Measurements from ENCODE around the gene PTPN6. TPM values are rescaled to one million over a fixed set of nuclear protein-coding genes. Genes with fewer than 3 reads are reported as not detected.

PTPN6 gene
- total RNA-seq, 1 experiment from 2014 or later: 0.24 TPM

DNA sequence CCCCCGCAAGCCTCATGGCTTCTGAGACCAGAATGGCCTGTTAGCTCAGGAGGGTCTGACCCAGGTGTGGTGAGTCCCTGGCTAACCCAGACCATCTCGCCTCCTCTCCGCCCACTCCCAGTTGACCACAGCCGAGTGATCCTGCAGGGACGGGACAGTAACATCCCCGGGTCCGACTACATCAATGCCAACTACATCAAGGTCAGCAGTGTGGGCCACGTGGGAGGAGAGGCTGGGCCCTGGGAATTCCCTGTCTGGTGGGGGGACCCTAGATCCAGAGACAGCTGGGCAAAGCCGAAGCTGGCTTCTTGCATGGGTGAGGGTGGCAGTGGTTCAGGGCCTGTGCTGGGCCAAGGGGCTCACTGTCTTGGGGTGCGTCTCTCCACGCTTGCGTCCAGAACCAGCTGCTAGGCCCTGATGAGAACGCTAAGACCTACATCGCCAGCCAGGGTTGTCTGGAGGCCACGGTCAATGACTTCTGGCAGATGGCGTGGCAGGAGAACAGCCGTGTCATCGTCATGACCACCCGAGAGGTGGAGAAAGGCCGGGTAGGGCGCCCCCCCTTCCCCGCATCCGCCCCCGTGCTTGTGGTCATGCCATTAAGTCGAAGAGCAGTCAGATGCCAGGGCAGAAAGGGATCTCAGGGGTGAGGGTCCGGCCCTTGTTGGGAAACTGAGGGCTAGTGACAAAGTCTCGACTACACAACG lies 5.0 kb downstream of the PTPN6 start:
- no peak for DNase-seq (ENCODE audit: low read depth)

DNA sequence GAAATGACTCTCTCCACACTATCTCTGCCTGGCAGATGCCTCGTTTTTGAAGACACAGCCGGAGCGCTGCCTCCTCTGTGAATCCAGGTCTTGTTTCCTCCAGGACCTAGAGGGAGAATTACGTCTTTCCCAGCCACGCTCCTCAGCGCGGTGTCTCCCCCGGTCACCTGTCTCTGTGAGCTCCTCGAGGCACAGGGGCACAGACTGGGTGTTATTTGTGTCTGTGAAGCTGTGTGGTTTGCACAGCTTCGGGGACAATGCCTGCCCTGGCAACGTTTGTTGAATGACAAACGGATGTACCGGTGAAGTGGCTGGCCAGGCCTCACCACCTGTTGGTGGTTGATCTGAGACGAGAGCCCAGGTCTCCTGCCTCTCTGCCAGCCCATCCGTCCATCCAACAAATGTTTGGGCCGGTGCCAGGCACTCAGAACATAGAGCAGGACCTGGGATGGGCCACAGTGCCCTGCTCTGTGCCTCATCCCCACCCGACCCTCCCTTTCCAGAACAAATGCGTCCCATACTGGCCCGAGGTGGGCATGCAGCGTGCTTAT lies 6.1 kb downstream of the PTPN6 start:
- DNase-seq (ENCODE audit: low read depth): no peak

DNA sequence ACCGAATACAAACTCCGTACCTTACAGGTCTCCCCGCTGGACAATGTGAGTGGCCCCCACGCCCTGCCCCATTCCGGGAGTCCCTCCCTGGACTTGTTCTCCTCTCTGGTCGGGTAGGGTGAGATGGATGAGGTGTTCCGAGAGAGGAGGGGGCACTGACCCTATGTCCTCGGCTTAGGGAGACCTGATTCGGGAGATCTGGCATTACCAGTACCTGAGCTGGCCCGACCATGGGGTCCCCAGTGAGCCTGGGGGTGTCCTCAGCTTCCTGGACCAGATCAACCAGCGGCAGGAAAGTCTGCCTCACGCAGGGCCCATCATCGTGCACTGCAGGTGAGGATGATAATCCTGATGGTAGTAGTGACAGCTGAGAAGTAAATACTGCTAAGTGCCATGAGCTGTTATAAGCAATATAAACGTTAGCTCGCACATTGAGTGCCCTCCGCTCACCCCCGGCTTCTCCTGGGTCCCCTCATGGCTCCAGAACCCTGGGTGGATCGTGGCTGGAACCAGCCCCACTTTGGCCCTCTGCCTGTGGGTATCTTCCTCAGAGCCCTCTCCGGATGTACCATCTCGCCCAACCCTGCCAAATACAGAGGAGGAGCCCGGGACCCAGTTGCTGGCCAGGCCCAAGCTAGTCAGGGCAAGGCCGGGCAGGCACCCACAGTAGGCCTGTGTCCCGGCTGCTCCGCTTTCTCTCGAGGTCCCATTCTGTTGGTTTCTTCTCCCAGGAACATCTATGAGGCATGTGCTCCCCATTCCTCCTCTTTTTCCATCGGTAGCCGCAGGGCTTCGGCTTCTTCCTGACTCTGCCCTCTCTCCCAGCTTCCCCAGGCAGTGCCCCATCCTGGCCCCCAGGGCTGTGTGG lies 6.8 kb downstream of the PTPN6 start:
- no peak for DNase-seq (ENCODE audit: low read depth)

DNA sequence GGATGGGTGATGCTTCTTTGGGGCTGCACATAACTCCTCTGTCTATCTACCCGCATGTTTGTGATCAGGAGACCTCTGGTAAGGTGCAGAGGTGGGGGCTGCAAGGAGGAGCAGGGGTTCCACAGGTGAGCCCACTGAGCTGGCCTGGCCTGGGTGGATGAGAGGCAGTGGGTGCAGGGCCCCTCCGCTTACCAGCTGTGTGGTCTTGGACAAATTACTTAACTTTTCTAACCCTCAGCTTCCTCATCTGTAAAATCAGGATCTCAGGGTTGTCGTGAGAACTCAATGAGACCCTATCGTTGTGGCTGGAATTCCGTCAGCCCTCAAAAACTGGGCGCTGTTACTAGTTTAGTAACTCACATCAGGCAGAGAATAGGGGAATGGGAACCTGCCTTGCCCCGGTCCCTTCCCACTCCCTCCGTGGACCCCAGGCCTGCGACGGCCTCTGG lies 7.5 kb downstream of the PTPN6 start:
- DNase-seq (ENCODE audit: low read depth): no peak

DNA sequence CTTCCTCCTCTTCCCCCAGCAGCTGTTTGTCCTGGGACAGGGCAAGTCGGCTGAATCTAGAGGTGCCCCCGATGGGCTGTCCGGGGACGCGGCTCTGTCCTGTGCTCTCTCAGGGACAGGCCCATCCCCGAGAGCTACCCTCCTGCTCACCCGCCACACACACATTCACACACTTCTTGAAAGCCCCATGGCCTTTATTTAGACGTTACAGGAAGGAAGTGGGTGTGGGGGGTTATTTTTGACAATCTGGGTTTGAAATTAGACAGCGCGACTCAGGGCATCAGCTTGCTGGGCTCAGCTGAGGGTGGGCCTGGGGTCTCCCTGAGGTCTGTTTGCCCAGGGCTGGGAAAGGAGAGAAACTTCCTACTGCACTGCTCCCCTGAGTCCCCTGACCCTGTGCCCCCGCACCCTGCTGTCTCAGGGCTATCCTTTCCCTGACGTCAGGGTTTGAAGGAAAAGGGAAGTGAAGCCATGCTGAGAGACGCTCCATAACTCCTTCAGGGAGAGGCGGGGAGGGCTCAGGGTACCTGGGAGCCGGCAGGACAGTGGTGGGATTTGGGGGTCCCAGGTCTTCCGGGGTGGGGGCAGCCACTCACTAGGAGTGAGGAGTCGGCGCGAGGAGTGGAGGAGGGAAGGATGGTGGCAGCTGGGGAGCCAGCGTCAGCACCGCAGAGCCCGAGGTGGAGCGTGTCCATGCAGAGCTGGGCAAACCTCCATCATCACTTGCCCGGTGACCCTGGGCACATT lies 8.1 kb downstream of the PTPN6 start:
- no peak for DNase-seq (ENCODE audit: low read depth)

DNA sequence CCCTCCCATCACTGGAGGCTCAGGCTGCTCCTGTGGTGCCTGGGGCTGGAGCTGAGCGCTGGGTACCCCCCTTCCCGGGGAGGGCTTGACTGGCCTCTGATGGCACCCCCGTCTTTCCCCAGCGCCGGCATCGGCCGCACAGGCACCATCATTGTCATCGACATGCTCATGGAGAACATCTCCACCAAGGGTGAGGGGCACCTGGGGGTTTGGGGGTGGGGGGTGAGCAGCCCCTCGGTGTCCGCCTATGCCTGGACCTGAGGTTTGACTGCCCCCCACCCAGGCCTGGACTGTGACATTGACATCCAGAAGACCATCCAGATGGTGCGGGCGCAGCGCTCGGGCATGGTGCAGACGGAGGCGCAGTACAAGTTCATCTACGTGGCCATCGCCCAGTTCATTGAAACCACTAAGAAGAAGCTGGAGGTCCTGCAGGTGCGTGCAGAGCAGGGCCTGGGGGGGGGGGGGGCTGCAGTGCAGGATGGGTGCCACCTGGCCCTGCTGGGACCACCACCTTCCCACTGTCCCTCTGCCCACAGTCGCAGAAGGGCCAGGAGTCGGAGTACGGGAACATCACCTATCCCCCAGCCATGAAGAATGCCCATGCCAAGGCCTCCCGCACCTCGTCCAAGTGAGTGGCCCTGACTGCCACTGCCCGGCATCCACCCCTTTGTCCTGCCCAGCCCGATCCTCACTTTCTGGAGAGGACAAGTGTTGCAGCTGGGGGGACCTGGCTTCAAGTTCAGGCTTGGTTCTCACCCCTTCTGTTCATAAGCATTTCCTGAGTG lies 8.8 kb downstream of the PTPN6 start:
- DNase-seq (ENCODE audit: low read depth): no peak

DNA sequence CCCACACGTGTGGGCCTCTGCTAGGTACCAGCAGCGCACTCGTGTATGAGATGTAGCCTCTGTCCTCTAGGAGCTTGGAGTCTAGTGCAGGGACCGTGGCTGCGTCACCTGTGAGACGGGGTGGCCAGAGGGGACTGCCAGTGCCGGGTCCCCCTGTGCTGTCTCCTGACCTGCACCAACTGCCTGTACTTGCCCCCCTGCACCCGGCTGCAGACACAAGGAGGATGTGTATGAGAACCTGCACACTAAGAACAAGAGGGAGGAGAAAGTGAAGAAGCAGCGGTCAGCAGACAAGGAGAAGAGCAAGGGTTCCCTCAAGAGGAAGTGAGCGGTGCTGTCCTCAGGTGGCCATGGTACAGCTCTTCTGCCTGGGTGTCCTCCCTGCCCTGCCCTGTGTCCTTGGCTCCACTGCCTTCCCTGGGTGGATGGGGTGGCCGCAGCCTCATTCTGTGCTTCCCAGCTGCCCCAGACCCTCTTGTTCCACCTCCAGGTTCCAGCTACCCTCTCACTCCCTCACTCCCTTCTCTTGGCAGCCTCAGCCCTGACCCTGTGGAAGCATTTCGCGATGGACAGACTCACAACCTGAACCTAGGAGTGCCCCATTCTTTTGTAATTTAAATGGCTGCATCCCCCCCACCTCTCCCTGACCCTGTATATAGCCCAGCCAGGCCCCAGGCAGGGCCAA lies 9.6 kb downstream of the PTPN6 start:
- peak; percentile 41 for DNase-seq (ENCODE audit: low read depth)

DNA sequence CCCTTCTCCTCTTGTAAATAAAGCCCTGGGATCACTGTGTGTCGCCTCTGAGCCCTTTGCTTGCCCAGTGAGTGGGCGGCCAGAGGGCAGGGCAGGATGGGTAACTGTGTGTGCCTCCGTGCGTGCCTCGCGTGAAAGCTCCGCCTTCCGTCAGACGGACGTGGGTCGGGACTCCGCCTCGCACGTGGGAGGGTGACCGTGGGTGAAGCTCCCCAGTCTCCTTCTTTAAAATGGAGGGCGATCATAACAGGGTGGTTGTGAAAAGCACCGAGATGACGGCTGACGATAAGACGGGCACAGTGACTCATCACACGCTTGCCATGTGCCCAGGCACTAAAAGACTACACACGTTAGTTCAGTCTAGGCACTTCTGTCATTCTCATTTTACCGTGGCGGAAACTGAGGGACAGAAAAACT lies 10.1 kb downstream of the PTPN6 start:
- DNase-seq (ENCODE audit: low read depth): peak; percentile 81

DNA sequence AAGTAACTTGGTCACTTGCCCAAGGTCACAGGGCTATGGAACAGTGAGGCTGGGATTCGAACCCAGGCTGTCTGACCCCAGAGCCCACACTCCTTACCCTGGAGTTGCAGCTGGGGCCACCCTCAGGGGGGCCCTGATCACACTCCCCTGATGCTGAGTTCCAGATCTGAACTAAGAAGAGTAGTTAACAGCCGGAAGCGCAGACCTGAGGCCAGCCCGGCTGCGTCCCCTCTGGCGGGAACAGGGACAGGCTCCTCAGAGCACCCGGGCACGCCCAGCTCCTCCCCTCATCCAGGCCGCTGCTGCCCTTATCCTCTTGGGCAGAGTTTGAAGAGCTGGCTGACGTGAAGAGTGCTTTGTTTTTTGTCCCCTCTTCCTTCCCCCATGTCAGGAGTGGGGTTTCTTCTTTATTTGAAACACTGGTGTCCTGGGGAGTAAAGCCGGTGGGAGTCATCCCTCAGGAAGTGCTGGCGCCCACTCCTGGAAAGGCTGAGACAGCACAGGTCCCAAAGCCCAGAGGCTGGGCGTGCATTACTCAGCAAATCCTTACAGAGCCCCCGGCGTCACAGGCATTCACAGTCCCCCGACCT lies 10.6 kb downstream of the PTPN6 start:
- DNase-seq (ENCODE audit: low read depth): peak; percentile 68

DNA sequence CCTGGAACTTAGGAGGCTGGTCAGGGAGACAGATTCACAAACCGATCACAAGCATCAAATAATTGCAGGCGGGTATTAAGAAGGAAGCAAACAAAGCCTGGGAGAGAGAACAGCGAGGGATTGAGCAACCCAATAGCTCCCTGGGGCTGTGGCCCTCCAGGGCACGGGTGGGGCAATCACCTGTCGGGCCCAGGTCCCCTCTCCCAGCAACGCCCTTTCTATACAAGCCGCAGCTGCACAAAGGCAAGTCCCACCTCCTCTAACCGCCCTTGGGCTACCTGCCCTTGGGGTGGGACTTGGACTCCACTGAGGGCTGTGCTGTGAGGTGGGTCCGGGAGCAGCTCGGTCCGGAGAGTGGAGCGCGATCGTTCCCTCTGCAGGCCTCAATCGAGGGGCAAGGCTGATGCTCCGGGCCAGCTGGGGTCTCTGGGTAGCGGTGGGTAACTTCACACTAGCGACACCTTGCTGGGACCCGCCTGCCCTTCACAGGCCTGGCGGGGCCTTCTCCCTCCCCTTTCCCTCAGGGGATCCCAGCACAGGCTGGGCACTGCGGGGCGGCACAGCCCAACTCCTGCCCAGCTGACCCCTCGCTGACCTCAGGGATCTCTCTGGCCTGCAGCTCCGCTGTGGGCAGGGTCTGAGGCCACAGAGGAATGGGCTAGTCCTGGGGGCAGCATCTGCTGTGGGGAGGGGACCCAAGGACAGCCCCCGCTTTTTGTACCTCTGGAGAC lies 11.3 kb downstream of the PTPN6 start:
- no peak for DNase-seq (ENCODE audit: low read depth)

DNA sequence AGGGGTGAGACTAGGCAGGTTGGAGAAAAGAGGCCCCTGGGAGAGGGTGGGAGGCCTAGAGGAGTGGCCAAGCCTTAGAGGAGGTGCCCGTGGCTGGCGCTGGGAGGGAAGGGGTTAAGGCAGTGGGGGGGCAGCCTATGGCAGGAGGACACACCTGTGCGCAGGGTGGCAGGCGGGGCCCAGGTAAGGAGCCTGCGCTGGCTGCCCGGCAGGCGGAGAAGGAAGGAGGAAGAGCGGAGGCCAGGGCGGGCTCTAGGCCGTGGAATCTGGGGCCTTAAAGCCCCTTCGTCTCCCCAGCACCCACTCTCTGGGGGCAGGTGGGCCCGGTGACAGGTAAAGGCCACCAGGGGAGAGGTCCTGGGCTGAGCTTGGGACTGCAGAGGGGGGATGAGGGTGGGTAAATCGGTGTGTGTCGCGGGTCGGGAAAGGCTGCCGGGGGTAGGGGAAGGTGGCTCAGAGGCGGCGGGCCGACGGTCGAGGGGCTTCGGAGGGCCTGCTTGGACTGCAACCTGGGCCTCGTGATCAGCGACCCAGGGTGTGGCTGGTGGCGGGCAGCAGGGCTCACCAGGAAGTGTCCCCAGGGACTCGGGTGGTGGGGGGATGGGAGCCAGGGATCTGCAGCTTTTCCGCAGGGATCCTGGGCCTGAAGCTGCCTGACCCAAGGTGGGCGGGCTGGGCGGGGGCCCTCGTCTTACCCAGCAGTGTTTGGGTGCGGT lies 12.0 kb downstream of the PTPN6 start:
- no peak for DNase-seq (ENCODE audit: low read depth)

DNA sequence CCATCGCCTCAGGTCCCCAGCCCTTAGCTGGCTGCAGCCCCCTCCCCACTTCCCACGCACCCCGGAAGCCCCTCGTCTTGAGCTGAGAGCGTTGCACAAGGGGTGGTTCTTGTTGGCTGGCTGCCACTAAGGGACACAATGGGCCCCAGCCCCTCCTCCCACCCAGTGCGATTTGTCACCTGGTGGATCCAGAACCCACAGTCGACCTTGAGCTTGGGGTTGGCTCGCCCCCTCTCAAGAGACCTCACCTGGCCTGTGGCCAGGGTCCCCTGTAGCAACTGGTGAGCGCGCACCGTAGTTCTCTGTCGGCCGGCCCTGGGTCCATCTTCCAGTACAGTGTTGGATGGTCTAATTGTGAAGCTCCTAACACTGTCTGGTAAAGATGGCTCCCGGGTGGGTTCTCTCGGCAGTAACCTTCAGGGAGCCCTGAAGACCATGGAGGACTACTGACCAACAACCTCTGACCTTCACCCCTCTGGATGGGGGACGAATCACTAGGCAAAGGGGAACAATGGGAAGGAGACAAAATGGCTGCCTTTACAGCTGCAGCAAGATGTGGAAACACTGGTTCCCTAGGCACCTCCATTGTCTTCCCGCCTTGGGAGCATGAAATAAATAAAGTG lies 12.7 kb downstream of the PTPN6 start:
- no peak for DNase-seq (ENCODE audit: low read depth)

DNA sequence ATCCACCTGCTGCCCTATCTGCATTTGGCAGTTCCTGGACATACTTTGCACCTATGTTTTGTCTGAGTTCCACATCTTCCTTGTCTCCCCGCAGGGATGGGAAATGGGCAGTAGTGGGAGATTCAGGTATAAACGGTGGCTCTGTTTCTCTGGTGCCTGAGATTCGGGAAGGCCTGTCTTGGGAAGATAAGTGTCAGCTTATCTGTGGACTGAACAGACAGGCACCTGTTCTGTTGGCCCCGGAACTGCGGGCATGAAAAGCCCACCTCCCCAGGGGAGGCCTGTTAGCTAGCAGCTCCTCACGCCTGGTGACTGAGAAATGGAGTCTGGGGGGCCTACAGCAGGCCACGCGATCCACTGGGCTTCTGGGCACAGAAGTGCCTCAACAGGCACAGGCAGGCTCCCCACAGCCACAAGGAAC lies 13.5 kb downstream of the PTPN6 start:
- DNase-seq (ENCODE audit: low read depth): no peak

DNA sequence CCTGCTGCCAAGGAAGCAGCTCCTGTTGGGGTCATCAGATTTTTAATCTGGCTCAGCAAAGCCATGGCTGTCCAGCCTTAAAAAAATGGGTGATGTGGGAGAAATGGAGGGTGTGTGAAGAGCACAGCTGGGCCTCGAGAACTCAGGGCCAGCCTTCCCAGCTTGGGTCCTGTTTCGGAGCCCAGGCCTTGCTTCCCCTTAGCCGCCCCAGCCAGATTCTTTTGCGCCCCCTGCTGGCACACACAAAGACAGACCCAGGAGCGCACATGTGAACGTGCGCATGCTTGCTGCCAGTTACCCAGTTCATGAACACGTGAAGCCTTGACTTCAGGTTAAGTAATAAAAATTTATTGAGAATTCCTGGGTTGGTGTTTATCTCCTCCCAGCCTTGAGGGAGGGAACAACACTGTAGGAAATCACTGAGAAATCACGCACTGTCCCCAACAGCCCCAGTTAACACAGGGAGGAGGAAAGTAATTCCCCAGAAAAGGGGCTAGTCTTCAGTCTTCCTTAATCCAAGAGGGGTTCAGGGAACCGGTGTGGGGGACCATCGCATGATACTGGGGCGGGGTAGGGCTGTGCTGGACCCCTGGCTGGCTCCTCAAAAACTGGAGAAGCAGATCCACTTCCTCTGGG lies 14.0 kb downstream of the PTPN6 start:
- DNase-seq (ENCODE audit: low read depth): peak; percentile 67

DNA sequence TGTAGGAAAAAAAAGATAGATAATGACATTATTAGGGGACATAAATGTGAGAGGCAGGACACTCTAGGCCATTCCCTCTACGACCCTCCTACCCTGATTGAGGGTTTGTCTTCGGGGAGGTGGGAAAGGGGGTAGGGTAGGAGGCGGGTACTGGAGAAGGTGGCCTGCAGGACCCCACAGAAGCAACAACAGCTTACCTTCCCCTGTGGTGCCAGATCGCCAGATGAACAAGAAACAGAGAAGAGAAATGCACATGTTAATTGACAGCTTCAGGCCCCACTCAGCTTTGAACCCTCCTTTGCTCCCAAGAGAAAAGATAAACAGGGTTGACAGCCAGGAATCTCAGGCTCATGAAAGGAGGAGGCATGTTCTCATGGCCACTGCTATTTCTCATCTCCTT lies 14.6 kb downstream of the PTPN6 start:
- DNase-seq (ENCODE audit: low read depth): no peak

DNA sequence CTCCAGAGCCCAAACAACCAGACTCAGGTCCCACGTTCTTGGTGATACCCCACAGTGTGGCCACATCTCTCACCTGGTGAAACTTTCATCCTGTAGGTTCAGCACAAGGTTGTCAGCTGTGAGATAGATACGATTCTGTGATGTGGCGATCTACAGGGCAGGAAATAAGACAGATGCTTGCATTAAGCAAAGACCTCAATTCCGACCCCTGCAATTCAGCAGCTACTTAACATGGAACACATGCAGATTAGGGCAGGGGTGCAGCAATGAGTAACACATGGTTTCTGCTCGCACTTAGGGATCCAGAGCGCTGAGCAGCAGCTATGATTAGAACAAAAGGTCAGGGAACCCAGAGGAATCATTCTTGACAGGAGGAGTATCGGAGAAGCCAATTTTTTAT lies 15.2 kb downstream of the PTPN6 start:
- no peak for DNase-seq (ENCODE audit: low read depth)

DNA sequence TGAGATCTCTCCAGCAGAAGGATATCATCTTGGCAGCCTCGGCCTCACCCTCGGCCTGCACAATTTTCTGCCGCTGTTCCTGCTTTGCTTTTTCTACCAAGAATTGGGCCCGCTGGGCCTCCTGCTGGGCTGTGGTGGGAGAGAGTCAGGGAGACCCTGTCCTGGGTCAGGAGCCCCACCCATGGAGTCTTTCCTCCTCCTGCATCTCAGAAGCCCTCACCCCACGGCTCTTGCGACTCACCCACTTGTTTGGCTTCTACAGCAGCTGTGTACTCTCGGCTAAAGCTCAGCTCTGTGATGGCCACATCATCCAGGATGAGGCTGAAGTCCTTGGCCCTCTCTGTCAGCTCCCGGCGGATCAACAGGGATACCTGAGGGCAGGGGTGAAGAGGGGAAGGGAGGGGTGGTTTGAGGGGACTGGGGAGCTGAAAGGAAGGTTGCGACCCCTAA lies 16.5 kb downstream of the PTPN6 start:
- no peak for DNase-seq (ENCODE audit: low read depth)

DNA sequence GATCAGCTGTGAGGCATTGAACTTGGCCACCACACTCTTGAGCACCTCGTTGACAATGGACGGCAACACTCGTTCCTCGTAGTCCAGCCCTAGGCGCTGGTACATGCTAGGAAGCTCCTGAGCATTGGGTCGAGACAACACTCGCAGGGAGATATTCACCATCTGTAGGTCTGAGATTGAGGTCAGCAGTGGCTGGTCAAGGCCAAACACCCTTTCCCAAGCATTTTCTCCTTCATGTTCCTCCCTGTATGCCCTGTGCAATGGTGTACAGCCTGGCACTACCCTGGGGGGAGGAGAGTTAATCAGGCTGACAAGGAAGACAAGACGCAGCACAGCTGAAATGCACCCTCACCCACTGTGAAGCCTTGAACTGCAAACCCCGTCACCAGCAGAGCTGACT lies 17.3 kb downstream of the PTPN6 start:
- no peak for DNase-seq (ENCODE audit: low read depth)

Data from RPMI7951 (cell line).